GM23338 (cell line): ENCODE results near the gene ADORA3.
A peak's percentile ranks its signal among the peaks of the same experiment; 100 is the strongest.

Experiments used
- CREB1 ChIP-seq: fragments of 250-450 bp; sonication (Bioruptor Pico); IDR thresholded peaks from 2 replicates; pipeline ENCODE4 v1.5.0; 2020; ENCODE audit warnings: low read depth, mild to moderate bottlenecking, moderate library complexity
- EZH2 ChIP-seq: fragments of 200-600 bp; sonication (generic); IDR thresholded peaks from one replicate; pipeline ENCODE4 v1.8.0; 2017; ENCODE audit warnings: antibody characterized with exemption, mild to moderate bottlenecking, low read depth; ENCODE audit not compliant: unreplicated experiment
- EZH2phosphoT487 ChIP-seq: fragments of 200-600 bp; sonication (generic); IDR thresholded peaks from one replicate; pipeline ENCODE4 v1.8.1; 2018; ENCODE audit warnings: antibody characterized with exemption; ENCODE audit not compliant: unreplicated experiment
- NANOG ChIP-seq: IDR thresholded peaks from 2 replicates; pipeline ENCODE4 v1.6.1; 2016; ENCODE audit warnings: antibody characterized with exemption, borderline replicate concordance
- POLR2AphosphoS5 ChIP-seq: IDR thresholded peaks from 2 replicates; pipeline ENCODE4 v1.6.1; 2016; ENCODE audit warnings: antibody characterized with exemption, low read depth
- REST ChIP-seq: IDR thresholded peaks from one replicate; pipeline ENCODE4 v1.6.1; 2018; ENCODE audit warnings: antibody characterized with exemption; ENCODE audit not compliant: unreplicated experiment
- TF ChIP-seq, protein P1 (sequence below), 2 experiments: fragments of 200-600 bp in 1 of 2; sonication (generic) in 1 of 2; conservative IDR thresholded peaks; 2 replicates each; pipeline versions ENCODE4 v1.5.1 to v1.6.1; 2016 to 2017; ENCODE audit warnings: antibody characterized with exemption in 2 of 2, low read depth in 2 of 2, mild to moderate bottlenecking in 2 of 2, moderate library complexity in 1 of 2

DNA sequence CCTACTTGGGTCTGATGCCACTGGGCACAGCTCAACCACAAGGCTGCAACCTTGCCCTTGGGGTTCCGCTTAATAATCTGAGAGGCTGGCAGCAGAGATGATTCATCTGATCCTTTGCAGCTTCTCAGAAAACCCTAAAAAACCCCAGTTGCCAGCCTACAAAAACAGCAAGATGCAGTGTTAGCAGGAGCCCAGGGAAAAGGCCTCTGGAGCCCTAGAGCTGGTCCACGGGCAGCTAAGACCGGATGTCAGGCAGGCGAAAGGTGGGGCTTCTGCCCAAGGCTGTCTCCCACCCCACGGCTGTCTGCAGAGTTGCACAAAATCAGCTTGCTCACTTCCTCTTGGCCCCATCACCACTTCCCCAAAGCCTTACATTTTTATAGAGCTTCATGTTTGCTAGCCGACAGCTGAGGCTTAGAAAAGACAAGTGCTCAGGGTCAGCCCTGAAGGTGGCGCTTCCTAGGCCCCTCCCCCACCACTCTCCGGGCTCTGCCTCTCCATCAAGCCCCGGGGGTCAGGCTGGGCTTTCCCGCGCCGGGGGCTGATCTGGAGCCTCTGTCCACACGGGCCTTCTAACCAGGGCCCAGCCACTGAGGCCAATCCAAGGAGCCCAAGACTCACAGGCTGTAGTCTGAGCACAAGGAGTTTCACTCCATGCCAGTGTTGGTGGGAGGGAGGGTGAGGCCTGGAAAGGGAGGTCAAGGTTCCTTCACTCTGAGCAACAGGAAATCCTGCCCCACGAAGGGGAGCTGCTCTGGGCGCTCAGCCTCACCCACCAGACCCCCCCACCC lies 4.2 kb upstream of the ADORA3 start:
- TF ChIP-seq, protein P1, sequence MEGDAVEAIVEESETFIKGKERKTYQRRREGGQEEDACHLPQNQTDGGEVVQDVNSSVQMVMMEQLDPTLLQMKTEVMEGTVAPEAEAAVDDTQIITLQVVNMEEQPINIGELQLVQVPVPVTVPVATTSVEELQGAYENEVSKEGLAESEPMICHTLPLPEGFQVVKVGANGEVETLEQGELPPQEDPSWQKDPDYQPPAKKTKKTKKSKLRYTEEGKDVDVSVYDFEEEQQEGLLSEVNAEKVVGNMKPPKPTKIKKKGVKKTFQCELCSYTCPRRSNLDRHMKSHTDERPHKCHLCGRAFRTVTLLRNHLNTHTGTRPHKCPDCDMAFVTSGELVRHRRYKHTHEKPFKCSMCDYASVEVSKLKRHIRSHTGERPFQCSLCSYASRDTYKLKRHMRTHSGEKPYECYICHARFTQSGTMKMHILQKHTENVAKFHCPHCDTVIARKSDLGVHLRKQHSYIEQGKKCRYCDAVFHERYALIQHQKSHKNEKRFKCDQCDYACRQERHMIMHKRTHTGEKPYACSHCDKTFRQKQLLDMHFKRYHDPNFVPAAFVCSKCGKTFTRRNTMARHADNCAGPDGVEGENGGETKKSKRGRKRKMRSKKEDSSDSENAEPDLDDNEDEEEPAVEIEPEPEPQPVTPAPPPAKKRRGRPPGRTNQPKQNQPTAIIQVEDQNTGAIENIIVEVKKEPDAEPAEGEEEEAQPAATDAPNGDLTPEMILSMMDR (conservative IDR thresholded peaks at IDR 0.05; ENCODE audit: low read depth in 2 of 2), result peak in 1 of 2 experiments; percentile 33; a peak in 2 of 4 replicates
- TF ChIP-seq CREB1 (CRISPR knock-in tag) (no peak), POLR2AphosphoS5 (peak; percentile 42; the same call in 1 of the 2 replicates), EZH2phosphoT487 (no peak), EZH2 (no peak), REST (no peak), NANOG (no peak)
